ENCODE measurements around the gene STK11. TPM values are rescaled to one million over a fixed set of nuclear protein-coding genes. Genes with fewer than 3 reads are reported as not detected.

The STK11 gene
- total RNA-seq, 1 donor from 2014 or later = 69.3 TPM

DNA sequence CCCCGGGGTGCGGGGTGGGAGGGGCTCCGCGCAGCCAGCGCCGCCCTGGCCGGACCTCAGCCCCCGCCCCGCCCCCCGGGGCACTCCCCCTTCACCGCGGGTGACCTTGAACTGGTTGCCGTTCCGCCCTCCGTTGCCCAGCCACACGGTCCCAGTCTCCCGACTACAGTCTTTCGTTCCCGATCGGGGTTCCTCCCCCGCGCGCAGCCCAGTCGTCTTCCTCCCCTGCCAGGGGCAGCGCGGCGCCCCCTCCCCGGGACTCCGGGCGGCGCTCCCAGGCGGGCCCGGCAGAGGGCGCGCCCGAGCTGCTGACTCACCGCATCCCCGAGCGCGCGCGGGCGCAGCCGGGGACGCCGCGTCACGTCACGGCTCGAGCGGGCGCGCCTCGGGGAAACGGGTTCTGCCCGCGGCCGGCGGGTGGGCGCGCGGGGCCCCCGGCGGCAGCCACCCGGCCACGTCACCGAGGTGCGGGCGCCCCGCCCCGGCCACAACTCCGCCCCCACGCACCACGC is 43.3 kb downstream of the STK11 start:
- no peak for DNase-seq (ENCODE audit: low read depth in 2 of 2)

DNA sequence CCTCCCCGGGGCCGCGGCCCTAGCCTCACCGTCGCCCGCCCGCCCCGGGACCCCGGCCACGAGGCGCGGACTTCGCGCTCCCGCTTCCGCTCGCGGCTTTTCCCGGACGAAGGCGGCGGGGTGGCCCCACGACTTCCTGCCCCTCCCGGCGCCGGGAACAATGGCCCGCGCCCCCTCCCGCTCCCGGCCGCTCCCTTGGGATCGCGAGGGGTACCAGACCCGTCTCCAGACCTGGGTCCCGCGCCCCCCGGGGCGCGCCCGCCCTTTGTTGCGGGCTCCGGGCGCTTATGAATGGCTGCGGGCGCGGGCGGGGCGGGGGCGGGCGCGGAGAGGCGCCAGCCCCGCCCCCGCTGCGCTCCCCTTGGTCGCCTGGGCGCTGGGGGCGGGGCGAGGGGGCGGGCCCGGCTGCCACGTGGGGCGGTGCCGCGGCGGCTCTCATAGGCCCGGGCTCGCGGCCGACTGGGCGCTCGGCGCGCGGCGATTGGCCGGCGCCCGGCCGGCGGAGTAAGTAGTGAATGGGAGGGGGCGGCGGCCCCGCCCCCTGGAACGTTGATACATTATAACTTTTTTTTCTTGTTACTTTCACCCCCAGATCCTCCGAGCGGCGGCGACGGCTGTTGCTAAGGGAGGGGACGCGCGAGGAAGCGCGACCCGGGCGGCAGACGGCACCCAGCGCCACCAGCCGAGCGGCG is 43.9 kb downstream of the STK11 start:
- peak; percentile 88 to 97 for DNase-seq (ENCODE audit: low read depth in 2 of 2)

DNA sequence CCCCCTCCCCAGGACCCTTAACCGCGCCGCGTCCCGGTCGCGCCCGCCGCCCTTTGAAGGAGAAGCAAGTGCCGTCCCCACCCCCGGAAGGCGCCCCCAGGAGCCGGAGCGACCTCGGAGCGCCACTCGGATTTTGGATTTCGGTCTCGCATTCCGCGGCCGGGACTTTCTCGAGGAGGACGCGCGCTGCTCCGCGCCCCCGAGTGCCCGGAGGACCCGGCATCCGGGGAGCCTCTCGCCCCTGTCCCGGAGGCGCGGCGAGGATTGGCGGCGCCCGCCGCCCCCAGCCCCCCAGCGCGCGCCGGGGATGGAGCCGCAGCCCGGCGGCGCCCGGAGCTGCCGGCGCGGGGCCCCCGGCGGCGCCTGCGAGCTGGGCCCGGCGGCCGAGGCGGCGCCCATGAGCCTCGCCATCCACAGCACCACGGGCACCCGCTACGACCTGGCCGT is 44.4 kb downstream of the STK11 start:
- DNase-seq (ENCODE audit: low read depth in 2 of 2) = no peak

DNA sequence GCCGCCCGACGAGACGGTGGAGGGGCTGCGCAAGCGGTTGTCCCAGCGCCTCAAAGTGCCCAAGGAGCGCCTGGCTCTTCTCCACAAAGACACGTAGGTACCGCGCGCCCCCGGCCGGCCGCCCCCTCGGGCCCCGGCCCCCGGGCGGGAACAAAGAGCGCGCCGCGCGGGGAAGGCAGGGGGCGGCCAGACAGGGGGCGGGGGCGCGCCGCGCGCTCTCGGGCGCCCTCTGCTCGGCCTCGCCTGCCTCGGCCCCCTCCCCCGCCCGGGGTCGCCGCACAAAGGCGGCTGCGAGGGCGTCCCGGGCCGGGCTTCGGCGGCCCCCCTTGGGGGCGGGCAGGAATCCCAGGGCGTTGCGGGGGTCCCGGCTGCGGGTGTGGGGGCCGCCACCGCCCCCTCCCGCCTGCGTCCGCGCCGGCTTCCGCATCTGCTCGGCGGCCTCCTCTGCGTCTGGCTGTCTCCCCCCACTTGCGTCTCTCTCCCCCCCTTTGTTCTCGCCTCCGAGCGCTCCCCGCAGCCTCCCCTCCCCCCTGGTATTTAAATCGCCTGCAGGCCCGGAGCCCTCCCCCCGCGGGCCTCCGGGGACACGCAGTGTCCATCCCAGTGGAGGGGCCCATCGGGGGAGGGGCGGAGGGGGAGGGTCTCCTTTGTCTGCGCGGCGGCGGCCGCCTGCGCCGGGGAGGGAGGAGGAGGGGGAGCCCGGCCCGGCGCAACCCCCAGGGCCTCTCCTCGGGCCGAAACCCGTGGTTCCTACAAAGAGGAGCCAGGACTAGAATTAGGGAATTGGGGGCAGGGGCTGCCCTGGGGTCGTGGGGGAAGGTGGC is 45.1 kb downstream of the STK11 start:
- DNase-seq (ENCODE audit: low read depth in 2 of 2) = peak in 1 of 2 donors; percentile 66

DNA sequence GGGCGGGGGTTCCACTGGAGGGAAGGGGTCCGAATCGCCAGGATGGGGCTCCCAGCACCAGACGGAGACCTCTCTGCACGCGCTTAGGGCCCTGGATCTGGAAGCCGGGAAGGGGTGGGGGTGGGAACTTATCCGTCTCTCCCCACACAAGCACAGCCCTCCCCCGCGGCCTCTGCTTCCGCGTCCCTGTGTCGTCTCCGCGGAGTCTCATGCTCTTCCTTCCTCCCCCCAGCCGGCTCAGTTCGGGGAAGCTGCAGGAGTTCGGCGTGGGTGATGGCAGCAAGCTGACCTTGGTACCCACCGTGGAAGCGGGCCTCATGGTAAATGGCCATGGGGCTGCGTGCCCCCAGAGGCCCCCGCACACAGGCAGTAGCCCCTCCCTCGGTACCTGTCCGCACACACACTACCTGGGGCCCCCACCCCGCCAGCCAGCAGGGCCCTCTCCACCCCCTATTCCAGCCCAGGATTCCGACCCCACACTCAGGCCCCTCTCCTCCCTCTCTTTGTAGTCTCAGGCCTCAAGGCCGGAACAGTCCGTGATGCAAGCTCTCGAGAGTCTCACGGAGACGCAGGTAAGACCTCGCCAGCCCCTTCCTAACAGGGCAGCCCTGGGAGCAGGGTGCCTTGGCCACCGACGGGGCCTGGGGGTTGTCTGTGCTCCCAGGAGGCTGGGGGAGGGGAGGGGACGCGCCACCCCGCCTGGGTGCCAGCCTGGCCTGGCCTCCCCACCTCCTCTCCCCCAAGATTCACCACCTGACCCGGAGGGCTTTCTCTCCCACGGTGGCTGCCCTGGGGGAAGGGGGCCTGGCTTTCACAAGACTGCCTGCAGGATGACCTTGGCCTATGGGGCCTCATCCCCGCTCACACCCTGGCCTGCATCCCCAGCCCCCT is 46.0 kb downstream of the STK11 start:
- DNase-seq (ENCODE audit: low read depth in 2 of 2) = peak in 1 of 2 donors; percentile 82

DNA sequence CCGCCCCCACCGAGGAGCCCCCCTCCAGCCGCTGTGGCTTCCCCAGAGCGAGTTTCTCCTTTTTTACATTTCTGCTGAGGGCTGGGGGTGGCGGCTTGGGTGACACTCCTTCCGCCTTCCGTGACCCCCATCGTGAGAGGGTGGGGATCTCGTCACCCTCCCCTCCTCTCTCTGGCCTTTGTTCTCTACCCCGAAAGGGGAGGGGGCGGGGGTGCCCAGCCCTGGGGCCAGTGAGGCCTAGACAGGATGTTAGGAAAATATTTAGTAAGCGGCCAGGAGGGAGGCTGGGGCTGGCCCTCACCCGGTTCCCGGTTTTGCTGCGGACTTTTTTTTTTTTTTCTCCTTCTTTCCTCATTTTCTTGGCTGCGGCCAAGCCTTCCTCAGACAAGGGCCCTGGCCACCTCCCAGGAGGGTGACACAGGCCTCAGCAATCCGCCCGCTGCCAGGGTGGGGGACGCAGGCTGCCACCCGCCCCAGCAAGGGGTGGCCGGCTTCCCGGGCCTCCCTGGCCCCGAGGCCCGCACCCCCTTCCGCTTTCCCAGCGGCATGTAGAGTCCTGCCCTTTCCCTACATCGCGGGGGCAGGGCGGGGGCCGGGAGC is 46.7 kb downstream of the STK11 start:
- DNase-seq (ENCODE audit: low read depth in 2 of 2) = peak in 1 of 2 donors; percentile 82

DNA sequence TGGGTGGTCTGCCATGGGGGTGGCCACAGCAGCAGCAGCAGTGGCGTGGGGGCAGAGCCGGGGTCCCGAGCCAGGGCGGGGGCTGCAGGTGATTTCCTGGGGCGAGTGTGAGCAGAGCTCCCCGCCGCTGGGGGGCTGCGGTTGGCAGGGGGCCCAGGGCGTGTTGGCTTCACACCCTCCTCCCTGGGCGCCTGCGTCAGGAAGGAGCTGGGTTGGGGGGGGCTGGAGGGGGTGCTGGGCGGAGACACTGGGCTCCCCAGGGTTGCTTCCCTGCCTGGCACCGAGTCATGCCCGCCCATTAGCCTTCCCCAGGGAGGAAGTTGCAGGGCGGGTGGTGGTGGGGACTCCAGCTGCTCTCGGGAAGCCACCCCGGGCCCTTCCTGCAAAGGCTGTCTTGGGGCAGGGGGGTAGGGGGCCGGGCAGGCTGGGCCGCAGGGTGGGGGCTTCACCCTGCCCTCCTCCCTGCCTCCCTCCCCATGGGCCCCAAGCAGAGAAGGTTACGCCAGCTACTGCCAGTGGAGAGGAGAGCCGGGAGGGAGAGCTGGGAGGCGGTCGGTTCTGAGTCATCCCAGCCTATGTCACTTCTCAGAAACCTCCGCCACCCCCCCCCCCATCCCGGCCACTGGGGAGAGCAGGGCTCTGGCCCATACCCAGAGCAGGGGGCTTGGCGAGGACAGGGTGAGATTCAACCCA is 47.4 kb downstream of the STK11 start:
- peak in 1 of 2 donors; percentile 91 for DNase-seq (ENCODE audit: low read depth in 2 of 2)

DNA sequence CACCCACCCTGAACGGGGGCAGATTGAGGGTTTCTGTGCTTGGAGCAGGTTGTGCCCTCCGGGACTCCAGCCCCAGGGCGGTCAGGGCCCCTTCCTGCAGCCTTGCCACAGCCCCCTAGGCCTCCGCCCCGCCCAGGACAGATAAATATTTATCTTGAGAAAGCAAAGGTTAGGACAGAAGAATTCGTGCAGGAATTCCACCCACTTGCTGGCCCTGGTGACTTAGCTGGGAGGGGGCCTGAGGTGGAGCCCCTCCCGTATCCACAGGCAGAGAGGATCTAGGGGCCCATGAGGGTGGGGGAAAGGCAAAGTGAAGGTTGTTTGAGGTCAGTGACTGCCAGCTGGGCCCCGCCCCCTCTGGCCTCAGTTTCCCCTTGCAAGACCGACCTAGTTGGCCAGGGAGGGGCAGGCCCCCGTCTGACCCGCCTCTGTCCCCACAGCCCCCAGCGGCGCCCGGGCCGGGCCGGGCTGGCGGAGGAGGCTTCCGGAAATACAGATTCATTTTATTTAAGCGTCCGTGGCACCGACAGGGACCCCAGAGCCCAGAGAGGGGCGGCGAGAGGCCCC is 48.0 kb downstream of the STK11 start:
- DNase-seq (ENCODE audit: low read depth in 2 of 2) = no peak

DNA sequence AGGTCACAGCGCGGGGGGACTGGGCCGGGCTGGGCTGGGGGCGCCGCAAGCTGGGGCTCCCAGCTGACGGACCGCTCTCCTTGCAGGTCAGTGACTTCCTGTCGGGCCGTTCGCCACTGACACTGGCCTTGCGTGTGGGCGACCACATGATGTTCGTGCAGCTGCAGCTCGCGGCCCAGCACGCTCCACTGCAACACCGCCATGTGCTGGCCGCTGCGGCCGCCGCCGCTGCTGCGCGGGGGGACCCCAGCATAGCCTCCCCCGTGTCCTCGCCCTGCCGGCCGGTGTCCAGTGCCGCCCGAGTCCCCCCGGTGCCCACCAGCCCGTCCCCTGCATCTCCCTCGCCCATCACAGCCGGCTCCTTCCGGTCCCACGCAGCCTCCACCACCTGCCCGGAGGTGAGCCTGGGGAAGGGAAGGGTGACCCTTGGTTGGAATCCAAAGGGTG is 48.5 kb downstream of the STK11 start:
- DNase-seq (ENCODE audit: low read depth in 2 of 2) = no peak

DNA sequence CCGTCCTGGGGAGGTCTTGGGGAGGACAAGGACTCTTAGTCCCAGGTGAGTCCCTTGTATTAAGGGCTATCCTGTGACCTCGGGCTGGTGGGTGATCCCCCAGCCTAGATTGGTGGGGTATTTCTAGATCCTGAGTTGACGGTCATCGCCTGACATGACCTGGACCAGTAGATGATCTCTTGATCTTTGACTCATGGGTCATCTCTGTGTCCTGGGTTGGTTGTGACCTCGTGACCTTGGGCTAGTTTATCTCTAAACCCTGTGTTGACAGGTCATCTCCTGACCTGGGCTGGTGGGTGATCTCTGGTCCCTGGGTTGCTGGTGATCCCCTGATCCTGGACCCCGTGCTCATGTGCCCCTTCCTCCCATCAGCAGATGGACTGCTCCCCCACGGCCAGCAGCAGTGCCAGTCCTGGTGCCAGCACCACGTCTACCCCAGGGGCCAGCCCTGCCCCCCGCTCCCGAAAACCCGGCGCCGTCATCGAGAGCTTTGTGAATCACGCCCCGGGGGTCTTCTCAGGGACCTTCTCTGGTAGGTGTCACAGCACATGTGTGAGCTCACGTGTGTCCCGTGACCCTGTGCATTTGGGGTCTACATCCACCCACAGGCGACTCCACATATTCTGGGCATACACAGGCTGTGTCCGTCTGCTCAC is 49.1 kb downstream of the STK11 start:
- DNase-seq (ENCODE audit: low read depth in 2 of 2) = no peak

DNA sequence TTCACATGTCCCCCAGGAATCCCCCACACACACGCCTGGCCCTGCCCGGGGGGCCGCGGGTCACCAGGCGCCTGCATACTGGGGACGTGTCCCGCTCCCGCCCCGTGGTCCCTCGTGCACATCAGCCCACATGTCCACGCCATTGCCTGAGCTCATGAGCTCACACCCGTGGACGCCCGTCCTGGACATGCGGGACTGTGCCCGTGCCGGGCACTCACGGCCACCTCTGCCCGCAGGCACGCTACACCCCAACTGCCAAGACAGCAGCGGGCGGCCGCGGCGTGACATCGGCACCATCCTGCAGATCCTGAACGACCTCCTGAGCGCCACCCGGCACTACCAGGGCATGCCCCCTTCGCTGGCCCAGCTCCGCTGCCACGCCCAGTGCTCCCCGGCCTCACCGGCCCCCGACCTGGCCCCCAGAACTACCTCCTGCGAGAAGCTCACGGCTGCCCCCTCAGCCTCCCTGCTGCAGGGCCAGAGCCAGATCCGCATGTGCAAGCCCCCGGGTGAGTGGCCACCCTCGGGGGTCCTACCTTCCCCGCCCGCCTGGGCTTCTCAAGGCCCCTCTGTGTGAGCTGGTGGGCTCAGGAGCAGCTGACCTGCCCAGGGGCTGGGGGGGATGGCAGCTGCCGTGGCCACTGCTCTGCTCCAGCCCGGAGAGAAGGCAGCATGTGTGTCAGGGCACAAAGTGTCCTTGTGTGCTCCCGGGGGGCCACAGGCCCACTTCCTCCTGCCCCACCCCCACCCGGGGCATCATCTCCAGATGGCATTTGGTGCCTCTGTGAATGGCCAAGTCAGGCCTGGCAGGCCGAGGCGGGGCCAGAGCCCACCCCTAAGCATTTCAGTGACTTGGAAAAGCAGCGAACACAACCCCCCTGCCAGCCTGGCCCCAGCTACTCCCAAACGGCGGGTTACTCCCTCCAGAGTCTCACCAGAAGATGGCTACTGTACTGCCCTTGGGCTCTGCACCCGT is 49.9 kb downstream of the STK11 start:
- DNase-seq (ENCODE audit: low read depth in 2 of 2) = no peak

DNA sequence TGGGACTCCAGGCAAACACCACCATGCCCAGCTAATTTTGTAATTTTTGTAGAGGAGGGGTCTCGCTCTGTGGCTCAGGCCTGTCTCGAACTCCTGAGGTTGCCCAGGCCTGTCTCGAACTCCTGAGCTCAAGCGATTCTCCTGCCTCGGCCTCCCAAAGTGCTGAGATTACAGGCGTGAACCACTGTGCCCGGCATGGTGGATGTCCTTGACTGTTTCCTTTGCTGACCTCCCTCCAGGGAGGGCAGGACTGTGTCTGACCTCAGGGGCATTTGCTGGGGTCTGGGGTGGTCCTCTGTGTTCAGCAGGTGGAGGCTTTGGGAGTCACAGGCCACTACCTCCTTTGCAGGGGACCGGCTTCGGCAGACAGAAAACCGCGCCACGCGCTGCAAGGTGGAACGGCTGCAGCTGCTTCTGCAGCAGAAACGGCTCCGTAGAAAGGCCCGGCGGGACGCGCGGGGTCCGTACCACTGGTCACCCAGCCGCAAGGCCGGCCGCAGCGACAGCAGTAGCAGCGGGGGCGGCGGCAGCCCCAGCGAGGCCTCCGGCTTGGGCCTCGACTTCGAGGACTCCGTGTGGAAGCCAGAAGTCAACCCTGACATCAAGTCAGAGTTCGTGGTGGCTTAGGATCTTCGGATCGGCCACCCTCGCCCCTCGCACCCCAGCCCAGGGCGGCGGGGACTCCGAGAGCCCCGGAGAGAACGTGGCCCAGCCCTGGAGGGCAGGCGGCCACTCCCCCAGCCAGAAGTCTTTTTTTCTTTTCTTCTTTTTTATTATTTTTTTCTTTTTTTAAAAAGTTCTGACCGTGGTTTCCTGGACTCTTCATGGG is 51.3 kb downstream of the STK11 start:
- no peak for DNase-seq (ENCODE audit: low read depth in 2 of 2)

DNA sequence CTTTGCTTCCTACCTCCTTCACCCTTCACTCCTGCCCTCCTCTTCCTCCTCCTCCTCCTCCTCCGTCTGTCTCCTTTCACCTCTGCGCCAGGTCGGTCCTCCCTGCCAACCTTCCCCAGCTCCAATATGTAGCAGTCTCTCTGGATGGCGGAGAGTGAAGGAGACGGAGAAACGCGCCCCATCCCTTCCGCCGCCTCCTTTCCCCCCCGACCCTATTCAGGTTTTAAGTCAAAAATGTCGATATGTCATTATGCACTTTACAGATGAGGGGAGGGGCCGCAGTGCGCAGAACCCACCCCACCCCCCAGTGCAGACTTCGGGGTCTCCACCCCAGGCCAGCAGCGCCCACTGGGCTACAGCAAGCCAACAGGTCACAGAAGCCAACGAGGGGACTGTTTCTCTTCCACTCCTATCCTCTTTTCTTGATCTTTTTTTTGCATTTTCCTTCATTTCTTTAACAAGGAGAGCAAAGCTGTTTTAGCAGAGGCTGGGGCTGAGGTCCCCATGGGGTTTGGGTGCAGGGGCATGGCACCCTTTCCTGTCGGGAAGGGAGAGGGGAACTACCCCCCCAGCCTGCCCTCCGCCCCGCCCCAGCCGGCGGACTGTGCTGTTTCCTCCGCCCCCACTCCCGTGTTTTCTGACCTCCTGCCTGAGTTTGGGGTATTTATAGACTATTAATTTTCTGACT is 52.0 kb downstream of the STK11 start:
- DNase-seq (ENCODE audit: low read depth in 2 of 2) = no peak

DNA sequence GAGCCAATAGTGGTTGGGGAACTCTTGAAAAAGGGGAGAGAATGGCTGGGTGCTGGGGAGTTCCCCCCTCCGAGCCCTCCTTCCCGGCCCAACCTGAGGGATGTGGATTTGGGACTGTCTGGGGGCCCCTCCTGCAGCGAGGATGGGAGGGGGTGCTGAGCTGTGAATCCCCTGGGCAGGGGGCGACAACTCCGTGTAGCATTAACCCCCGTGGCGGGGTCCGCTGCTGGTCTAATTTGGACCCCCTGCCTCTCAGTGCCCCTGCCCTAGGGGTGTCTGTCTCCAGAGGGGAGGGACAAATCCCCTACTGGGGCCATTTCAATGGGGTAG is 52.5 kb downstream of the STK11 start:
- DNase-seq (ENCODE audit: low read depth in 2 of 2) = no peak

DNA sequence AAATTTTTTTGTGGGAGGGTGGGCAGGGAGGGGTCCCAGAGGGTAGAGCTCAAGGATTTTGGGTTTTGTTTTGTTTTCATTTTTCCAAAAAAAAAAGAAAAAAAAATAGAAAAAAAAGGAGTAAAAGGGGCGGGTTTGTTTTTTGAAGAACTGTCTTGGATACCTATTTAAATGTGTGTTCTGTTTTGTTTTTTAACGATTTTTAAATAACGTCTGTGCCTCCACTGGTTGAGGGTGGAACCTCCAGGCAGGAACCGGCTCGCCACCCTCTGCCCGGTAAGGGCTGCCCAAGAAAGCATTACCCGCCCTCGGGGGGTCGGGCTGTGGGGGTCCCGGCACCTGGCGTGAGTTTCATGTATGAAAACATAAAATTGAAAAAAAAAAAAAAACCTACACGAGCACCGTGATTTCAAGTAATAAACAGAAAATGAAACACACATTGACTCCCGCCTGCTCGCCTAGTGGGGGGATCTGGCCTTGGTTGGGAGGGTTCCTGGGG is 53.2 kb downstream of the STK11 start:
- DNase-seq (ENCODE audit: low read depth in 2 of 2) = no peak

DNA sequence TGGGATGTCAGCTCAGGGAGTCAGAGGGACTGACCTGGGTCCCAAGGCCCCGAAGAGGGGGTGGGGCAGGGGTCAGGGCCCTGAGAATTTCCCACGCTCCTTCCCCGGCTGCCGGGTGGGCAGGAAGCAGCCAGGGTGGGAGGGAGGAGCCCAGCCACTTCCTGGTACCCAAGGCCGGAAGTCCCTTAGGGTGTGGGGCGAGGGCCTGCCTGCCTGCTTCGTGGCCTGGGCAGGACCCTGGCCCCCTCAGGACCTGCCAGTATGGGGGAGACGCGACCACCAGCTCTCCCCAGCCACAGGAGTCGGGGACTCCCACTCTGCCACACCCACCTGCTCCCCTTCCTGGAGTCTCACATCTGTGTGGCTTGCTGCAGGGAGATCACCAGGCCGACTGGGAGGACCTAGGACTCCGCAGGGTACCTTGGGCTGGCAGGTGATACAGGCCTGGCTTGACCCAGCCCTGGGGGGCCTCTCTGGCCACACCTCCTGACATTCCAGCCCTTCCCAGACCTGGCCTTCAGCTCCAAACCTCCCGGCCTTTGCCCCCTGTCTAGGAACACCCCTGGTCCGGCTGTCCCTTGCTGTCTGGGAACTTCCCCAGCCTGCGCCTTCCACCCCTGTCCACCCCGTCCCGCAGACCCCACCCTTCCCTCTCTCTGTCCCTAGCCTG is 53.8 kb downstream of the STK11 start:
- peak in 1 of 2 donors; percentile 75 for DNase-seq (ENCODE audit: low read depth in 2 of 2)
